Liver (tissue), 9 donors: Measurements from ENCODE around the gene COL5A1. TPM values are rescaled to one million over a fixed set of nuclear protein-coding genes. Genes with fewer than 3 reads are reported as not detected.

ENCODE experiments used
- DNase-seq: peaks from one replicate; pipeline ENCODE4 v3.0.0-alpha.2; 2017; ENCODE audit warnings: low spot score
- H3K27ac ChIP-seq, 2 donors: one replicate each; pipeline ENCODE4 v1.7.0; 2013; ENCODE audit warnings: inconsistent platforms in 2 of 2, low read length in 2 of 2, control low read depth in 1 of 2, low read depth in 1 of 2, mild to moderate bottlenecking in 1 of 2
- H3K27me3 ChIP-seq, 4 donors: one replicate each; pipeline versions ENCODE4 v1.6.1 to v1.7.0; 2013; ENCODE audit warnings: low read length in 3 of 4, inconsistent platforms in 1 of 4, mild to moderate bottlenecking in 1 of 4, moderate library complexity in 1 of 4; ENCODE audit not compliant: control insufficient read depth in 4 of 4, insufficient read depth in 4 of 4
- H3K36me3 ChIP-seq, 4 donors: one replicate each; pipeline versions ENCODE4 v1.6.1 to v1.7.0; 2013; ENCODE audit warnings: low read length in 3 of 4, mild to moderate bottlenecking in 3 of 4, low read depth in 1 of 4, moderate library complexity in 1 of 4; ENCODE audit not compliant: control insufficient read depth in 4 of 4, insufficient read depth in 3 of 4
- H3K4me1 ChIP-seq, 4 donors: one replicate each; pipeline versions ENCODE4 v1.6.1 to v1.7.0; 2013; ENCODE audit warnings: low read length in 3 of 4, mild to moderate bottlenecking in 3 of 4, moderate library complexity in 1 of 4; ENCODE audit not compliant: control insufficient read depth in 4 of 4, insufficient read depth in 4 of 4
- H3K4me3 ChIP-seq, 3 donors: one replicate each; pipeline versions ENCODE4 v1.6.1 to v1.7.0; 2013; ENCODE audit warnings: low read length in 3 of 3, control low read depth in 1 of 3, low read depth in 1 of 3, mild to moderate bottlenecking in 1 of 3
- H3K9ac ChIP-seq, 2 donors: one replicate each; pipeline ENCODE4 v1.7.0; 2013; ENCODE audit warnings: low read length in 2 of 2, mild to moderate bottlenecking in 2 of 2, moderate library complexity in 2 of 2, control low read depth in 1 of 2, low read depth in 1 of 2
- H3K9me3 ChIP-seq, 4 donors: one replicate each; pipeline versions ENCODE4 v1.6.1 to v1.7.0; 2013; ENCODE audit warnings: low read length in 3 of 4; ENCODE audit not compliant: control insufficient read depth in 4 of 4
- ATF3 ChIP-seq: IDR thresholded peaks from 2 replicates; pipeline ENCODE4 v1.6.1; 2016; ENCODE audit warnings: antibody characterized with exemption
- EGR1 ChIP-seq, 2 donors: IDR thresholded peaks; 2 replicates each; pipeline ENCODE4 v1.6.1; 2016 to 2018; ENCODE audit warnings: antibody characterized with exemption in 2 of 2, low read depth in 2 of 2
- FOXA1 ChIP-seq: IDR thresholded peaks from 2 replicates; pipeline ENCODE4 v1.6.1; 2016; ENCODE audit warnings: antibody characterized with exemption
- FOXA2 ChIP-seq: IDR thresholded peaks from 2 replicates; pipeline ENCODE4 v1.6.1; 2016; ENCODE audit warnings: antibody characterized with exemption
- GABPA ChIP-seq, 2 donors: IDR thresholded peaks in 1 of 2; conservative IDR thresholded peaks in 1 of 2; 2 replicates each; pipeline ENCODE4 v1.6.1; 2016; ENCODE audit warnings: antibody characterized with exemption in 2 of 2, mild to moderate bottlenecking in 1 of 2, moderate library complexity in 1 of 2
- HNF4A ChIP-seq, 2 donors: conservative IDR thresholded peaks; 2 replicates each; pipeline ENCODE4 v1.6.1; 2016; ENCODE audit warnings: antibody characterized with exemption in 2 of 2, mild to moderate bottlenecking in 2 of 2
- HNF4G ChIP-seq: IDR thresholded peaks from 2 replicates; pipeline ENCODE4 v1.6.1; 2016; ENCODE audit warnings: antibody characterized with exemption
- JUND ChIP-seq, 2 donors: IDR thresholded peaks; 2 replicates each; pipeline ENCODE4 v1.6.1; 2016; ENCODE audit warnings: antibody characterized with exemption in 2 of 2
- NR2F2 ChIP-seq: IDR thresholded peaks from 2 replicates; pipeline ENCODE4 v1.6.1; 2016; ENCODE audit warnings: antibody characterized with exemption
- RAD21 ChIP-seq, 2 donors: IDR thresholded peaks; 2 replicates each; pipeline ENCODE4 v1.6.1; 2016; ENCODE audit warnings: antibody characterized with exemption in 2 of 2, mild to moderate bottlenecking in 2 of 2
- REST ChIP-seq: IDR thresholded peaks from 2 replicates; pipeline ENCODE4 v1.6.1; 2016; ENCODE audit warnings: antibody characterized with exemption, mild to moderate bottlenecking
- RXRA ChIP-seq, 2 donors: IDR thresholded peaks; 2 replicates each; pipeline ENCODE4 v1.6.1; 2017 to 2018; ENCODE audit warnings: antibody characterized with exemption in 2 of 2, mild to moderate bottlenecking in 1 of 2
- SP1 ChIP-seq: IDR thresholded peaks from 2 replicates; pipeline ENCODE4 v1.6.1; 2018; ENCODE audit warnings: antibody characterized with exemption, mild to moderate bottlenecking
- TAF1 ChIP-seq: conservative IDR thresholded peaks from 2 replicates; pipeline ENCODE4 v1.6.1; 2016; ENCODE audit warnings: antibody characterized with exemption, mild to moderate bottlenecking
- YY1 ChIP-seq: IDR thresholded peaks from 2 replicates; pipeline ENCODE4 v1.6.1; 2016; ENCODE audit warnings: antibody characterized with exemption, mild to moderate bottlenecking
- ZBTB33 ChIP-seq: IDR thresholded peaks from 2 replicates; pipeline ENCODE4 v1.6.1; 2016; ENCODE audit warnings: antibody characterized with exemption
- WGBS: extraction: QIAGEN DNeasy Blood & Tissue Kit; methylation state at CpG from one replicate; pipeline ENCODE4 v1.1.7; 2013; 5-methylcytosine and 5-hydroxymethylcytosine counted together
- polyA plus RNA-seq, 2 donors: library from polyadenylated mRNA; stranded (reverse) in 1 of 2; unstranded in 1 of 2; fragments of 200-250 nt in 1 of 2; fragments of >200 nt in 1 of 2; fragmentation: Nextera tagmentation in 1 of 2; extraction: Ambion mirVana in 1 of 2; gene quantifications; one replicate each; pipeline versions ENCODE4 v1.2.1 to v1.2.3, GENCODE V29; 2013 to 2015
- total RNA-seq, 2 donors: library from RNA; depleted of rRNA; stranded (reverse); fragments of >200 nt; gene quantifications; one replicate each; pipeline ENCODE4 v1.2.3, GENCODE V29; 2014
- TF ChIP-seq, protein P1 (sequence below): IDR thresholded peaks from 2 replicates; pipeline ENCODE4 v1.6.1; 2016; ENCODE audit warnings: antibody characterized with exemption
- TF ChIP-seq, protein P2 (sequence below): fragments of 150-350 bp; IDR thresholded peaks from 2 replicates; pipeline ENCODE4 v1.5.1; 2017; ENCODE audit warnings: improper control_type of control experiment, low read depth, low read length; ENCODE audit not compliant: missing input control
- donor health status: healthy.
- donor health status: healthy.
- donor health status: healthy.
- donor health status: healthy.
- donor health status: healthy.

Gene COL5A1
- total and polyA plus RNA-seq, 4 donors, result 0.67 to 15.6 (median 11.2) TPM

DNA sequence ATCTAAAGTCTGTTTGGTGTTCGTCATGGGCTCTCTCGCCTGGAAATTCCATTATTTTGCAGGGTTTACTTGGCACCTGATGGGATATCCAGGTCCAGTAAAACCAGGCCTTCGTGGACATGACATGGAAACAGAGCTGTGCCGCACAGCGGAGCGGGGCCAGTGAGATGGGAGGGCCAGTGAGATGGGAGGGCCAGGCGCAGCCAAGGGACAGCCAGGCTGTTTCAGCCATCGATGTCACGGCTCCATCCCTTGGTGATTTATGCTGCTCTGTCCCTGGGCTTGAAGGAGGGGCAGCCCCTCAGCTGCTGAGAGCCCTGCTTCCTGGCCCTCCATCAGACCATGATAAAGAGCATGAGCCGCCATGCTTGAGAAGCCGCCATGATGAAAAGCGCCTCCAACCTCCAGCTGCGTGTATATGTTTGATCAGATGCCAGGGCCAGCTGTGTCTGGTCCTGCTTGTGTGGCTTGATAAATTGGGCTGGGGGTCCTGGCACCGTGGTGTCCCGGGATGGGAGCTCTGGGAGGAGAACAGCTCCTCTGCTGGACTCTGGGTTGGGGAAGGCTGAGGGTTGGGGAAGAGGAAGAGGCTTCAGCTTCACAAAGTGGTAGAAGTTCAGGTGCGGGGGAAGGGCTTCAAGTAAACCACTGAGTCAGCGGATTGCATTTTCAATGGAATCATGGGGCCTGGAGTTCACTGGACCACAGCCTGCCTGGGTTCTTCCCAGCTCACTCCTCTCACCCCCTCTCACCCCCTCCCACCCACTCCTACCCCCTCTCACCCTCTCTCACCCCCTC is 6.1 kb upstream of the COL5A1 start:
- Histone ChIP-seq H3K9me3 (no peaks in the 10 kb centered on the region), H3K4me1 (no peaks in the 10 kb centered on the region), H3K4me3 (no peak overlapping the region), H3K27ac (no peak overlapping the region), H3K36me3 (no peaks in the 10 kb centered on the region), H3K27me3 (no peaks in the 10 kb centered on the region), H3K9ac (no peak overlapping the region)
- TF ChIP-seq RAD21 (IDR thresholded peaks at IDR 0.05), result no peak
- no peak for TF ChIP-seq HNF4A (conservative IDR thresholded peaks at IDR 0.05)
- TF ChIP-seq TAF1, result no peak
- no peak for TF ChIP-seq ATF3
- TF ChIP-seq, protein P1, sequence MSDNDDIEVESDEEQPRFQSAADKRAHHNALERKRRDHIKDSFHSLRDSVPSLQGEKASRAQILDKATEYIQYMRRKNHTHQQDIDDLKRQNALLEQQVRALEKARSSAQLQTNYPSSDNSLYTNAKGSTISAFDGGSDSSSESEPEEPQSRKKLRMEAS, result no peak
- no peak for TF ChIP-seq FOXA2
- no peak for TF ChIP-seq YY1
- TF ChIP-seq NR2F2, result no peak
- no peak for TF ChIP-seq REST
- no peak for TF ChIP-seq GABPA (IDR thresholded peaks at IDR 0.05 in 1 of 2, conservative IDR thresholded peaks at IDR 0.05 in 1 of 2)
- no peak for TF ChIP-seq EGR1 (IDR thresholded peaks at IDR 0.05; ENCODE audit: low read depth in 2 of 2)
- 90% methylated on average over 17 of the region's 17 CpGs for WGBS
- no peak for DNase-seq

- Histone ChIP-seq H3K9me3 (no peaks in the 10 kb centered on the region), H3K4me3 (no peak overlapping the region), H3K27me3 (peaks cover 0 to under 1% (median 0%) of the 10 kb centered on the region in 4 donors), H3K4me1 (peaks cover 0 to 3% (median 0%) of the 10 kb centered on the region in 4 donors), H3K27ac (no peak overlapping the region), H3K36me3 (no peaks in the 10 kb centered on the region), H3K9ac (no peak overlapping the region)
- TF ChIP-seq REST (no peak), ATF3 (no peak), JUND (IDR thresholded peaks at IDR 0.05) (no peak), SP1 (no peak), RAD21 (IDR thresholded peaks at IDR 0.05) (no peak), HNF4G (no peak), HNF4A (conservative IDR thresholded peaks at IDR 0.05) (no peak), FOXA2 (no peak), YY1 (no peak), TAF1 (no peak), EGR1 (IDR thresholded peaks at IDR 0.05; ENCODE audit: low read depth in 2 of 2) (no peak), ZBTB33 (no peak), GABPA (IDR thresholded peaks at IDR 0.05 in 1 of 2, conservative IDR thresholded peaks at IDR 0.05 in 1 of 2) (no peak), NR2F2 (no peak), FOXA1 (no peak), RXRA (IDR thresholded peaks at IDR 0.05) (no peak)
- TF ChIP-seq, protein P1, result no peak
- TF ChIP-seq, protein P2, sequence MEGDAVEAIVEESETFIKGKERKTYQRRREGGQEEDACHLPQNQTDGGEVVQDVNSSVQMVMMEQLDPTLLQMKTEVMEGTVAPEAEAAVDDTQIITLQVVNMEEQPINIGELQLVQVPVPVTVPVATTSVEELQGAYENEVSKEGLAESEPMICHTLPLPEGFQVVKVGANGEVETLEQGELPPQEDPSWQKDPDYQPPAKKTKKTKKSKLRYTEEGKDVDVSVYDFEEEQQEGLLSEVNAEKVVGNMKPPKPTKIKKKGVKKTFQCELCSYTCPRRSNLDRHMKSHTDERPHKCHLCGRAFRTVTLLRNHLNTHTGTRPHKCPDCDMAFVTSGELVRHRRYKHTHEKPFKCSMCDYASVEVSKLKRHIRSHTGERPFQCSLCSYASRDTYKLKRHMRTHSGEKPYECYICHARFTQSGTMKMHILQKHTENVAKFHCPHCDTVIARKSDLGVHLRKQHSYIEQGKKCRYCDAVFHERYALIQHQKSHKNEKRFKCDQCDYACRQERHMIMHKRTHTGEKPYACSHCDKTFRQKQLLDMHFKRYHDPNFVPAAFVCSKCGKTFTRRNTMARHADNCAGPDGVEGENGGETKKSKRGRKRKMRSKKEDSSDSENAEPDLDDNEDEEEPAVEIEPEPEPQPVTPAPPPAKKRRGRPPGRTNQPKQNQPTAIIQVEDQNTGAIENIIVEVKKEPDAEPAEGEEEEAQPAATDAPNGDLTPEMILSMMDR, result no peak
- no peak for DNase-seq
- 83% methylated on average over 2 of the region's 2 CpGs for WGBS
Measured at GRCh38 chr9:134636149-134636507, 5.5 kb upstream of the COL5A1 start.
